ENCODE measurements around the gene FCHSD1. TPM values are rescaled to one million over a fixed set of nuclear protein-coding genes. Genes with fewer than 3 reads are reported as not detected.

The FCHSD1 gene
- total and polyA plus RNA-seq, 4 donors, result 12.2 to 23.2 (median 17.7) TPM

DNA sequence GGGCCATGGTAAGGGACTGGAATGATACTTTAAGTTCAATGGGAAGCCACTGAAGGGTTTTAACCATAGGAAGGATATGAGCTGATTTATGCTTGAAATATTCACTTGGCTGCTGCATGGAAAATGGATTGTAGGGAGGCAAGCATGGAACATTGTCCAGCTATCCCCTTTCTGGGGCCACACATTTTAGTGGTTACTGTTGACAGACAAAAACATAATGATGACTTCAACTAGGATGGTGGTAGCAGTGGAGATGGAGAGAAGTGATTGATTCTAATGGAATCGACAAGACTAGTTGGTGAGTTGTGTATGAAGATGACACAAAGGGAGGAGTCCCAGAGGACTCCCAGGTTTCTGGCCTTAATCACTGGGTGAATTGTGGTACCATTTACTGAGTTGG, 6.2 kb upstream of the FCHSD1 start:
- 96% methylated on average over 1 of the region's 1 CpG for whole genome bisulfite sequencing, 2 donors
- H3K36me3 ChIP-seq (ENCODE audit: control insufficient read depth in 4 of 4, insufficient read depth in 4 of 4, low read length in 4 of 4), result peaks cover 4 to 38% (median 29%) of the 10 kb centered on the region in 4 donors
- TF ChIP-seq, protein P1, sequence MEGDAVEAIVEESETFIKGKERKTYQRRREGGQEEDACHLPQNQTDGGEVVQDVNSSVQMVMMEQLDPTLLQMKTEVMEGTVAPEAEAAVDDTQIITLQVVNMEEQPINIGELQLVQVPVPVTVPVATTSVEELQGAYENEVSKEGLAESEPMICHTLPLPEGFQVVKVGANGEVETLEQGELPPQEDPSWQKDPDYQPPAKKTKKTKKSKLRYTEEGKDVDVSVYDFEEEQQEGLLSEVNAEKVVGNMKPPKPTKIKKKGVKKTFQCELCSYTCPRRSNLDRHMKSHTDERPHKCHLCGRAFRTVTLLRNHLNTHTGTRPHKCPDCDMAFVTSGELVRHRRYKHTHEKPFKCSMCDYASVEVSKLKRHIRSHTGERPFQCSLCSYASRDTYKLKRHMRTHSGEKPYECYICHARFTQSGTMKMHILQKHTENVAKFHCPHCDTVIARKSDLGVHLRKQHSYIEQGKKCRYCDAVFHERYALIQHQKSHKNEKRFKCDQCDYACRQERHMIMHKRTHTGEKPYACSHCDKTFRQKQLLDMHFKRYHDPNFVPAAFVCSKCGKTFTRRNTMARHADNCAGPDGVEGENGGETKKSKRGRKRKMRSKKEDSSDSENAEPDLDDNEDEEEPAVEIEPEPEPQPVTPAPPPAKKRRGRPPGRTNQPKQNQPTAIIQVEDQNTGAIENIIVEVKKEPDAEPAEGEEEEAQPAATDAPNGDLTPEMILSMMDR (IDR thresholded peaks at IDR 0.05; ENCODE audit: control extremely low read depth, extremely low read depth), result no peak

DNA sequence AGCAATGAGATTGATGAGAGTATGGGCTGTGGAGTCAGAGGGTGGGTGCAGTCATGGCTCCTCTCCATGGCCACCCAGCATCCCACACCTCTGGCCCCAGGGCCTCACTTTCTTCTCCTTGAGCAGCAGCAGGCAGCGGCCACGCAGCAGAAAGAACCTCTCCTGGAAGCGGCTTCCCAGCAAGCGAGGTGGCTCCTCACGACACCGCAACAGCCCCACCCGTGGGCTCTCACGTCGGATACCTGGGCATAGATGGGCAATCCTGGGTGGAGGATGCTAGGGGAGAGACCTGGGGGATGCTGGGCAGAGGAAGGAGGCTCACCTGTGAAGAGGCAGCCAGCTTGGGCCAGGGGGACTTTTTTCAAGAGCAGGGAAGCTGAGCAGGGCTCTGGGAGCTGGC, 5.2 kb upstream of the FCHSD1 start:
- no peaks in the 10 kb centered on the region for H3K27me3 ChIP-seq (ENCODE audit: control insufficient read depth in 3 of 3, insufficient read depth in 3 of 3, low read length in 2 of 3)
- no peak overlapping the region for H3K9ac ChIP-seq (ENCODE audit: insufficient read depth in 1 of 2, low read length in 2 of 2)
- WGBS, 2 donors, result 93 to 94% methylated on average over 9 of the region's 9 CpGs
- peaks cover 4 to 32% (median 24%) of the 10 kb centered on the region in 4 donors for H3K36me3 ChIP-seq (ENCODE audit: control insufficient read depth in 4 of 4, insufficient read depth in 4 of 4, low read length in 4 of 4)
- no peak for ATAC-seq (ENCODE audit: insufficient read depth, low FRiP score)
- peaks cover 0 to 5% (median 0%) of the 10 kb centered on the region in 5 donors for H3K4me1 ChIP-seq (ENCODE audit: control insufficient read depth in 5 of 5, insufficient read depth in 5 of 5, low read length in 5 of 5)
- H3K9me3 ChIP-seq (ENCODE audit: control insufficient read depth in 4 of 4, insufficient read depth in 3 of 4, low read length in 3 of 4), result no peaks in the 10 kb centered on the region
- no peak overlapping the region for H3K27ac ChIP-seq (ENCODE audit: low read depth in 1 of 2, low read length in 1 of 2)
- DNase-seq, result no peak
- H3K4me3 ChIP-seq, result no peak overlapping the region
- TF ChIP-seq, protein P1 (IDR thresholded peaks at IDR 0.05; ENCODE audit: control extremely low read depth, extremely low read depth), result no peak

More for the DNA sequence above, 6.2 kb upstream of the FCHSD1 start:
- no peaks in the 10 kb centered on the region for H3K9me3 ChIP-seq (ENCODE audit: control insufficient read depth in 4 of 4, insufficient read depth in 3 of 4, low read length in 3 of 4)
- no peak overlapping the region for H3K9ac ChIP-seq (ENCODE audit: insufficient read depth in 1 of 2, low read length in 2 of 2)
- H3K27ac ChIP-seq (ENCODE audit: low read depth in 1 of 2, low read length in 1 of 2), result no peak overlapping the region
- H3K4me3 ChIP-seq, result no peak overlapping the region
- no peak for ATAC-seq (ENCODE audit: insufficient read depth, low FRiP score)
- H3K4me1 ChIP-seq (ENCODE audit: control insufficient read depth in 5 of 5, insufficient read depth in 5 of 5, low read length in 5 of 5), result no peaks in the 10 kb centered on the region
- DNase-seq, result no peak
- no peaks in the 10 kb centered on the region for H3K27me3 ChIP-seq (ENCODE audit: control insufficient read depth in 3 of 3, insufficient read depth in 3 of 3, low read length in 2 of 3)

DNA sequence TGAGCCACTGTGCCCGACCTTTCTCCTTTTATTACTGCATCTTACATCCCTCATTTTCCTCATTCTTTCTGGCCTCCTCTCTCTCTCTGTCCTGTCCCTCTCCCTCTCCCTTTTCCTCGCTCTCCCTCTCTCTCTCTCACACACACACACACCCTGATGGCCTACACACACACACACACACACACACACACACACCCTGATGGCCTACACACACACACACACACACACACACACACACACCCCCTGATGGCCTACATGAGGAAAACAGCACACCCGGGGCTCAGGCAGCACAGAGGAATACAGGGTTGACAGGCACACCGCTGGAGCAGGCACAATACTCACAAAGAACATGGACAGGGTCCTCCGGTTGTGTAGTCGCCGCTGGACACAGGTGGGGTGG, 3.8 kb upstream of the FCHSD1 start:
- peaks cover 4 to 32% (median 24%) of the 10 kb centered on the region in 4 donors for H3K36me3 ChIP-seq (ENCODE audit: control insufficient read depth in 4 of 4, insufficient read depth in 4 of 4, low read length in 4 of 4)
- no peak for DNase-seq

More for the DNA sequence above, 3.8 kb upstream of the FCHSD1 start:
- no peak overlapping the region for H3K9ac ChIP-seq (ENCODE audit: insufficient read depth in 1 of 2, low read length in 2 of 2)
- no peak for ATAC-seq (ENCODE audit: insufficient read depth, low FRiP score)
- peaks cover 0 to 13% (median 0%) of the 10 kb centered on the region in 5 donors for H3K4me1 ChIP-seq (ENCODE audit: control insufficient read depth in 5 of 5, insufficient read depth in 5 of 5, low read length in 5 of 5)
- no peaks in the 10 kb centered on the region for H3K27me3 ChIP-seq (ENCODE audit: control insufficient read depth in 3 of 3, insufficient read depth in 3 of 3, low read length in 2 of 3)
- TF ChIP-seq, protein P1 (IDR thresholded peaks at IDR 0.05; ENCODE audit: control extremely low read depth, extremely low read depth), result no peak
- H3K4me3 ChIP-seq, result no peak overlapping the region
- H3K9me3 ChIP-seq (ENCODE audit: control insufficient read depth in 4 of 4, insufficient read depth in 3 of 4, low read length in 3 of 4), result no peaks in the 10 kb centered on the region
- no peak overlapping the region for H3K27ac ChIP-seq (ENCODE audit: low read depth in 1 of 2, low read length in 1 of 2)
- 88 to 96% methylated on average over 7 of the region's 7 CpGs for WGBS, 2 donors

Data from lung (tissue), 12 donors.